Keratinocyte (primary cell): ENCODE data around the gene LARP1B. TPM values are rescaled to one million over a fixed set of nuclear protein-coding genes. Genes with fewer than 3 reads are reported as not detected.
"Not testable (repeated sequence)": the region's sequence is repeated elsewhere in the genome, so short reads cannot be mapped to it uniquely, and the experiment has no call there.

ENCODE experiments used
- DNase-seq: peaks from one replicate; pipeline ENCODE4 v3.0.0-alpha.2; 2011; ENCODE audit warnings: low read depth, missing footprints, low spot score
- FAIRE-seq: peaks from 2 replicates; lab custom pipeline; 2011; peaks lifted over from hg19 to GRCh38; lab: Jason Lieb, UNC
- H2AFZ ChIP-seq: 2 replicates; pipeline ENCODE4 v1.6.0; 2012; ENCODE audit warnings: low read length, control low read depth, inconsistent platforms; ENCODE audit not compliant: control insufficient read depth
- H3K27ac ChIP-seq: 2 replicates; pipeline ENCODE4 v1.5.1; 2011; ENCODE audit warnings: low read length; ENCODE audit not compliant: control insufficient read depth, insufficient read depth
- H3K27me3 ChIP-seq: 3 replicates; pipeline ENCODE4 v1.6.0; 2011; ENCODE audit warnings: low read length; ENCODE audit not compliant: control insufficient read depth, insufficient read depth; ENCODE audit errors: extremely low read depth
- H3K36me3 ChIP-seq, 2 experiments: 2 replicates in 1 of 2; 3 replicates in 1 of 2; pipeline ENCODE4 v1.5.1; 2011; ENCODE audit warnings: low read length in 2 of 2, mild to moderate bottlenecking in 1 of 2; ENCODE audit not compliant: control insufficient read depth in 2 of 2, insufficient read depth in 2 of 2; ENCODE audit errors: extremely low read depth in 1 of 2
- H3K4me1 ChIP-seq: 3 replicates; pipeline ENCODE4 v1.5.1; 2011; ENCODE audit warnings: low read length; ENCODE audit not compliant: control insufficient read depth, insufficient read depth; ENCODE audit errors: extremely low read depth
- H3K4me2 ChIP-seq: 3 replicates; pipeline ENCODE4 v1.6.0; 2011; ENCODE audit warnings: low read depth, low read length; ENCODE audit not compliant: control insufficient read depth, insufficient read depth; ENCODE audit errors: extremely low read depth
- H3K4me3 ChIP-seq, 3 experiments: fragments of 200-600 bp in 1 of 3; sonication (generic) in 1 of 3; 2 replicates in 2 of 3; 3 replicates in 1 of 3; pipeline ENCODE4 v1.5.1; 2011 to 2016; ENCODE audit warnings: low read length in 3 of 3, mild to moderate bottlenecking in 3 of 3, control low read depth in 2 of 3, inconsistent platforms in 1 of 3, low read depth in 1 of 3, mixed read lengths in 1 of 3, mixed run types in 1 of 3, moderate library complexity in 1 of 3; ENCODE audit not compliant: control insufficient read depth in 2 of 3, insufficient read depth in 2 of 3; ENCODE audit errors: extremely low read depth in 1 of 3
- H3K79me2 ChIP-seq: 2 replicates; pipeline ENCODE4 v1.6.0; 2012; ENCODE audit warnings: low read length; ENCODE audit not compliant: control insufficient read depth, insufficient read depth
- H3K9ac ChIP-seq: 3 replicates; pipeline ENCODE4 v1.6.0; 2011; ENCODE audit warnings: low read length; ENCODE audit not compliant: control insufficient read depth, insufficient read depth; ENCODE audit errors: extremely low read depth
- H3K9me1 ChIP-seq: 3 replicates; pipeline ENCODE4 v1.6.0; 2011; ENCODE audit warnings: low read length; ENCODE audit not compliant: control insufficient read depth, insufficient read depth; ENCODE audit errors: extremely low read depth
- H3K9me3 ChIP-seq: 2 replicates; pipeline ENCODE4 v1.5.1; 2012; ENCODE audit warnings: low read depth, low read length; ENCODE audit not compliant: control insufficient read depth
- H4K20me1 ChIP-seq: 3 replicates; pipeline ENCODE4 v1.6.0; 2011; ENCODE audit warnings: low read length; ENCODE audit not compliant: control insufficient read depth, insufficient read depth; ENCODE audit errors: extremely low read depth
- CTCF ChIP-seq, 3 experiments: IDR thresholded peaks in 1 of 3; conservative IDR thresholded peaks in 1 of 3; optimal IDR thresholded peaks in 1 of 3; 2 replicates in 2 of 3; 3 replicates in 1 of 3; pipeline versions ENCODE3 to v1.5.1; 2011; ENCODE audit warnings: low read length in 3 of 3, mild to moderate bottlenecking in 3 of 3, moderate library complexity in 2 of 3, control low read depth in 1 of 3, inconsistent platforms in 1 of 3; ENCODE audit not compliant: insufficient read depth in 2 of 3; ENCODE audit errors: extremely low read depth in 1 of 3
- EZH2 ChIP-seq: IDR thresholded peaks from one replicate; pipeline ENCODE4 v1.6.1; 2012; ENCODE audit warnings: inconsistent platforms, mild to moderate bottlenecking, low read length, moderate library complexity
- dilution Hi-C: fragments of 300-500 bp; cut with MboI; formaldehyde crosslinking; loops from one replicate; pipeline ENCODE4 v1.7.0; 2020; ENCODE audit warnings: low sequenced_read_pairs; ENCODE audit not compliant: extremely low pct_ligation_motif_present
- polyA plus RNA-seq, 5 experiments: library from polyadenylated mRNA; depleted of rRNA in 3 of 5; stranded (reverse) in 3 of 5; stranded (forward) in 1 of 5; unstranded in 1 of 5; fragments of >200 nt; gene quantifications; 1 replicate in 1 of 5; 2 replicates in 3 of 5; 3 replicates in 1 of 5; pipeline versions ENCODE4 v1.2.1 to v1.2.3, GENCODE V29; 2011 to 2012; ENCODE audit warnings: missing spikeins in 2 of 5, low read depth in 1 of 5, low replicate concordance in 1 of 5

LARP1B gene
- polyA plus RNA-seq, 1 donor (not counting 4 experiments of a cell fraction or from before 2014, with no cell fraction given) = 18.3 TPM

GRCh38 chr4:128039568-128039967, 21.5 kb upstream of the LARP1B start:
- Histone ChIP-seq H3K79me2 (no peaks in the 10 kb centered on the region), H3K9me1 (no peaks in the 10 kb centered on the region), H3K4me2 (no peak overlapping the region), H3K9me3 (no peaks in the 10 kb centered on the region), H3K9ac (no peak overlapping the region), H3K36me3 (no peaks in the 10 kb centered on the region), H4K20me1 (no peaks in the 10 kb centered on the region), H3K4me1 (no peaks in the 10 kb centered on the region), H2AFZ (no peak overlapping the region), H3K27me3 (no peaks in the 10 kb centered on the region), H3K4me3 (no peak overlapping the region), H3K27ac (no peak overlapping the region)
- dilution Hi-C loops = no loop called here
- DNase-seq (no peak), FAIRE-seq (no peak)
- TF ChIP-seq CTCF (optimal IDR thresholded peaks at IDR 0.05 in 1 of 3, IDR thresholded peaks at IDR 0.05 in 1 of 3, conservative IDR thresholded peaks at IDR 0.05 in 1 of 3; ENCODE audit: extremely low read depth in 1 of 3, insufficient read depth in 2 of 3, low read length in 3 of 3) (no peak), EZH2 (no peak)

- H2AFZ ChIP-seq, DNase-seq, H3K27me3 ChIP-seq, H3K36me3 ChIP-seq, H3K4me2 ChIP-seq, H3K79me2 ChIP-seq, FAIRE-seq, H3K9me3 ChIP-seq, H3K9ac ChIP-seq, H4K20me1 ChIP-seq, H3K4me1 ChIP-seq, H3K27ac ChIP-seq, dilution Hi-C loops, H3K9me1 ChIP-seq, H3K4me3 ChIP-seq: not testable (repeated sequence)
Measured at GRCh38 chr4:128047019-128047418, 14.1 kb upstream of the LARP1B start.

- H2AFZ ChIP-seq, H3K9ac ChIP-seq, H3K4me1 ChIP-seq, H3K27ac ChIP-seq, DNase-seq, dilution Hi-C loops, H3K9me1 ChIP-seq, FAIRE-seq, H3K79me2 ChIP-seq, H3K4me3 ChIP-seq, H3K36me3 ChIP-seq, H3K4me2 ChIP-seq, H4K20me1 ChIP-seq, H3K27me3 ChIP-seq, H3K9me3 ChIP-seq: not testable (repeated sequence)
Measured at GRCh38 chr4:128047514-128047913, 13.6 kb upstream of the LARP1B start.

GRCh38 chr4:128051229-128051628, 9.9 kb upstream of the LARP1B start:
- H3K9ac ChIP-seq, H3K4me3 ChIP-seq, H3K9me3 ChIP-seq, H3K9me1 ChIP-seq, H3K79me2 ChIP-seq, DNase-seq, H3K36me3 ChIP-seq, H3K4me2 ChIP-seq, H3K4me1 ChIP-seq, FAIRE-seq, H3K27me3 ChIP-seq, dilution Hi-C loops, H3K27ac ChIP-seq, H4K20me1 ChIP-seq, H2AFZ ChIP-seq: not testable (repeated sequence)
